K562 (cell line): ENCODE measurements around the gene C1QBP. TPM values are rescaled to one million over a fixed set of nuclear protein-coding genes. Genes with fewer than 3 reads are reported as not detected.
A peak's percentile ranks its signal among the peaks of the same experiment; 100 is the strongest.

Experiments
- BACH1 ChIP-seq: fragments of 200-800 bp; sonication (Bioruptor generic); IDR thresholded peaks from 2 replicates; pipeline ENCODE4 v1.6.1; 2016; ENCODE audit warnings: missing genetic modification characterization, missing compliant biosample characterization
- BMI1 ChIP-seq: fragments of 150-350 bp; IDR thresholded peaks from 2 replicates; pipeline ENCODE4 v1.6.1; 2014; ENCODE audit warnings: low read length
- DDX20 ChIP-seq: fragments of 450-650 bp; IDR thresholded peaks from 2 replicates; pipeline ENCODE4 v1.6.1; 2016; ENCODE audit warnings: missing genetic modification characterization, low read depth, mild to moderate bottlenecking, missing compliant biosample characterization, moderate library complexity
- EZH2 ChIP-seq: IDR thresholded peaks from 2 replicates; pipeline ENCODE4 v1.6.1; 2012; ENCODE audit warnings: low read depth, mild to moderate bottlenecking, inconsistent platforms, low read length, borderline replicate concordance
- GTF3C2 ChIP-seq: IDR thresholded peaks from 3 replicates; pipeline ENCODE4 v1.6.1; 2011; ENCODE audit warnings: borderline replicate concordance, mild to moderate bottlenecking, moderate library complexity; ENCODE audit not compliant: insufficient read length; ENCODE audit errors: extremely low read depth
- HCFC1 ChIP-seq: IDR thresholded peaks from 2 replicates; pipeline ENCODE4 v1.6.1; 2012; ENCODE audit warnings: low read depth, low read length, improper control_type of control experiment
- HEY1 ChIP-seq: fragments of 250-450 bp; sonication (Bioruptor Pico); IDR thresholded peaks from 2 replicates; pipeline ENCODE4 v1.5.0; 2020; ENCODE audit warnings: mild to moderate bottlenecking, moderate library complexity, borderline replicate concordance
- MECOM ChIP-seq: fragments of 250-450 bp; sonication (Bioruptor Pico); IDR thresholded peaks from 2 replicates; pipeline ENCODE4 v1.8.0; 2022; ENCODE audit warnings: inconsistent platforms
- MIER1 ChIP-seq: fragments of 450-650 bp; IDR thresholded peaks from 2 replicates; pipeline ENCODE4 v1.6.1; 2016; ENCODE audit warnings: antibody characterized with exemption, mild to moderate bottlenecking, low read depth
- NFXL1 ChIP-seq: fragments of 450-650 bp; formaldehyde crosslinking; IDR thresholded peaks from 2 replicates; pipeline ENCODE4 v1.4.0; 2021; ENCODE audit warnings: mild to moderate bottlenecking
- PHF21A ChIP-seq: fragments of 450-650 bp; IDR thresholded peaks from 2 replicates; pipeline ENCODE4 v1.6.1; 2017; ENCODE audit warnings: low read depth, borderline replicate concordance
- RBM25 ChIP-seq: fragments of 200-400 bp; formaldehyde crosslinking; IDR thresholded peaks from 2 replicates; pipeline ENCODE4 v1.6.1; 2018; ENCODE audit warnings: low read length, low read depth, moderate library complexity; ENCODE audit not compliant: severe bottlenecking
- SPI1 ChIP-seq: IDR thresholded peaks from 2 replicates; pipeline ENCODE4 v1.6.1; 2011; ENCODE audit warnings: low read depth, low read length, control low read depth, borderline replicate concordance
- SREBF2 ChIP-seq: sonication (generic); formaldehyde crosslinking; IDR thresholded peaks from 2 replicates; pipeline ENCODE4 v1.4.0; 2020; ENCODE audit warnings: mild to moderate bottlenecking, missing genetic modification reagents
- XRCC5 ChIP-seq: fragments of 200-400 bp; formaldehyde crosslinking; IDR thresholded peaks from 2 replicates; pipeline ENCODE4 v1.6.1; 2017; ENCODE audit warnings: low read depth, mild to moderate bottlenecking, low read length
- ZFP1 ChIP-seq: fragments of 450-650 bp; formaldehyde crosslinking; IDR thresholded peaks from 2 replicates; pipeline ENCODE4 v1.4.0; 2020; ENCODE audit warnings: mild to moderate bottlenecking, mixed read lengths
- ZSCAN29 ChIP-seq: fragments of 450-650 bp; IDR thresholded peaks from 2 replicates; pipeline ENCODE4 v1.6.1; 2017
- polyA plus RNA-seq, 8 experiments: library from polyadenylated mRNA; depleted of rRNA in 4 of 8; stranded (reverse) in 5 of 8; unstranded in 3 of 8; fragments of >200 nt; fragmentation: Nextera tagmentation in 2 of 8; fragmentation: Illumina TruSeq in 1 of 8; extraction: Ambion mirVana in 2 of 8; extraction: Trizol in 1 of 8; gene quantifications; 2 replicates each; pipeline versions ENCODE4 v1.2.1 to v1.2.3, GENCODE V29; 2011 to 2014; ENCODE audit warnings: inconsistent platforms in 1 of 8, missing spikeins in 1 of 8
- total RNA-seq, 7 experiments: library from RNA; depleted of rRNA in 6 of 7; stranded (reverse); fragments of >200 nt in 6 of 7; fragmentation: Illumina TruSeq in 2 of 7; extraction: Trizol in 2 of 7; gene quantifications; 2 replicates each; pipeline versions ENCODE4 v1.2.1 to v1.2.3, GENCODE V29; 2011 to 2021; ENCODE audit warnings: low replicate concordance in 1 of 7
- TF ChIP-seq, protein P1 (sequence below): fragments of 450-650 bp; IDR thresholded peaks from 2 replicates; pipeline ENCODE4 v1.6.1; 2018; ENCODE audit warnings: mild to moderate bottlenecking, low read depth; ENCODE audit not compliant: partially characterized antibody
- TF ChIP-seq, protein P2 (sequence below): fragments of 250-450 bp; sonication (Bioruptor Pico); IDR thresholded peaks from 2 replicates; pipeline ENCODE4 v1.5.0; 2020; ENCODE audit warnings: mild to moderate bottlenecking, borderline replicate concordance
- TF ChIP-seq, protein P3 (sequence below): fragments of 450-650 bp; IDR thresholded peaks from 2 replicates; pipeline ENCODE4 v1.7.1; 2018; ENCODE audit warnings: mild to moderate bottlenecking, low read depth; ENCODE audit not compliant: partially characterized antibody

The C1QBP gene
- total and polyA plus RNA-seq, 9 of the 15 experiments (the other 6 are each of a cell fraction or from before 2014, with no cell fraction given), result 90.7 to 665 (median 414) TPM

DNA sequence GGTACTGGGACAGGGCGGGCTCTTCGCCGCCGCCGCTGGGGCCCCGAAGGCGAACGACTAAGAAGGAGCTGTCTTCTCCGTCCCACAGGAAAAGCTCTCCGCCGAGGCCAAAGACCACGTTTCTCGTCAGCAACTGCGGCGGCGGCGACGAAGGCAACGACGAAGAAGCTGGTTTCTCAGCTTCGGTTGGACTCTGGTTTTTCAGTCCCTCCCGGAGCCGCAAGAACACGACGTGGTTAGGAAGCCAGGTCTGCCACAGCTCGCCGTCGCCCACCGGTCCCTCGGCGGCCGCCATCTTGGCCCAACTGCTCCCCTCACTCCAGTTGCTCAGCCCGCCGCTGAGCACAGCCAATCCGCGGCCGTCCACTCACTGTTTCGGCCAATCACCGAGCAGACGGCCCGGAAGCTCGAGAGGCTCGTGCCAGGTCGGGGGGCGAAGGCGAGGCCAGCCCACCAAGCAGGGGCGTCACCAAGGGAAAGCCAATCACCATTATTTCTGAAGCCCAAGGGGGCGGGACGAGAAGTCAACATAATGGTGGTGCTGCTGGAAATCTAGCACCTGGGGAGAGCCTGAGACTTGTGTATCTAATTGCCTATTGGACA is 19.5 kb downstream of the C1QBP start, which contains the start of gene NUP88 (continued):
- no peak for TF ChIP-seq HEY1
- no peak for TF ChIP-seq XRCC5
- TF ChIP-seq BACH1 (tag), result no peak
- no peak for TF ChIP-seq SPI1
- no peak for TF ChIP-seq SREBF2 (CRISPR knock-in tag)
- no peak for TF ChIP-seq PHF21A
- no peak for TF ChIP-seq DDX20 (tag)
- no peak for TF ChIP-seq GTF3C2
- TF ChIP-seq MECOM (CRISPR knock-in tag), result no peak
- TF ChIP-seq, protein P1, sequence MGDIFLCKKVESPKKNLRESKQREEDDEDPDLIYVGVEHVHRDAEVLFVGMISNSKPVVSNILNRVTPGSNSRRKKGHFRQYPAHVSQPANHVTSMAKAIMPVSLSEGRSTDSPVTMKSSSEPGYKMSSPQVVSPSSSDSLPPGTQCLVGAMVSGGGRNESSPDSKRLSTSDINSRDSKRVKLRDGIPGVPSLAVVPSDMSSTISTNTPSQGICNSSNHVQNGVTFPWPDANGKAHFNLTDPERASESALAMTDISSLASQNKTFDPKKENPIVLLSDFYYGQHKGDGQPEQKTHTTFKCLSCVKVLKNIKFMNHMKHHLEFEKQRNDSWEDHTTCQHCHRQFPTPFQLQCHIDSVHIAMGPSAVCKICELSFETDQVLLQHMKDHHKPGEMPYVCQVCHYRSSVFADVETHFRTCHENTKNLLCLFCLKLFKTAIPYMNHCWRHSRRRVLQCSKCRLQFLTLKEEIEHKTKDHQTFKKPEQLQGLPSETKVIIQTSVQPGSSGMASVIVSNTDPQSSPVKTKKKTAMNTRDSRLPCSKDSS, result no peak
- TF ChIP-seq, protein P2, sequence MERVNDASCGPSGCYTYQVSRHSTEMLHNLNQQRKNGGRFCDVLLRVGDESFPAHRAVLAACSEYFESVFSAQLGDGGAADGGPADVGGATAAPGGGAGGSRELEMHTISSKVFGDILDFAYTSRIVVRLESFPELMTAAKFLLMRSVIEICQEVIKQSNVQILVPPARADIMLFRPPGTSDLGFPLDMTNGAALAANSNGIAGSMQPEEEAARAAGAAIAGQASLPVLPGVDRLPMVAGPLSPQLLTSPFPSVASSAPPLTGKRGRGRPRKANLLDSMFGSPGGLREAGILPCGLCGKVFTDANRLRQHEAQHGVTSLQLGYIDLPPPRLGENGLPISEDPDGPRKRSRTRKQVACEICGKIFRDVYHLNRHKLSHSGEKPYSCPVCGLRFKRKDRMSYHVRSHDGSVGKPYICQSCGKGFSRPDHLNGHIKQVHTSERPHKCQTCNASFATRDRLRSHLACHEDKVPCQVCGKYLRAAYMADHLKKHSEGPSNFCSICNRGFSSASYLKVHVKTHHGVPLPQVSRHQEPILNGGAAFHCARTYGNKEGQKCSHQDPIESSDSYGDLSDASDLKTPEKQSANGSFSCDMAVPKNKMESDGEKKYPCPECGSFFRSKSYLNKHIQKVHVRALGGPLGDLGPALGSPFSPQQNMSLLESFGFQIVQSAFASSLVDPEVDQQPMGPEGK, result no peak
- TF ChIP-seq RBM25, result peak; percentile 65
- no peak for TF ChIP-seq EZH2
- TF ChIP-seq MIER1, result no peak
- TF ChIP-seq BMI1, result no peak
- TF ChIP-seq, protein P3, sequence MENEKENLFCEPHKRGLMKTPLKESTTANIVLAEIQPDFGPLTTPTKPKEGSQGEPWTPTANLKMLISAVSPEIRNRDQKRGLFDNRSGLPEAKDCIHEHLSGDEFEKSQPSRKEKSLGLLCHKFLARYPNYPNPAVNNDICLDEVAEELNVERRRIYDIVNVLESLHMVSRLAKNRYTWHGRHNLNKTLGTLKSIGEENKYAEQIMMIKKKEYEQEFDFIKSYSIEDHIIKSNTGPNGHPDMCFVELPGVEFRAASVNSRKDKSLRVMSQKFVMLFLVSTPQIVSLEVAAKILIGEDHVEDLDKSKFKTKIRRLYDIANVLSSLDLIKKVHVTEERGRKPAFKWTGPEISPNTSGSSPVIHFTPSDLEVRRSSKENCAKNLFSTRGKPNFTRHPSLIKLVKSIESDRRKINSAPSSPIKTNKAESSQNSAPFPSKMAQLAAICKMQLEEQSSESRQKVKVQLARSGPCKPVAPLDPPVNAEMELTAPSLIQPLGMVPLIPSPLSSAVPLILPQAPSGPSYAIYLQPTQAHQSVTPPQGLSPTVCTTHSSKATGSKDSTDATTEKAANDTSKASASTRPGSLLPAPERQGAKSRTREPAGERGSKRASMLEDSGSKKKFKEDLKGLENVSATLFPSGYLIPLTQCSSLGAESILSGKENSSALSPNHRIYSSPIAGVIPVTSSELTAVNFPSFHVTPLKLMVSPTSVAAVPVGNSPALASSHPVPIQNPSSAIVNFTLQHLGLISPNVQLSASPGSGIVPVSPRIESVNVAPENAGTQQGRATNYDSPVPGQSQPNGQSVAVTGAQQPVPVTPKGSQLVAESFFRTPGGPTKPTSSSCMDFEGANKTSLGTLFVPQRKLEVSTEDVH, result no peak
- TF ChIP-seq HCFC1, result no peak
- 0 out of 2 replicates have a peak, but pooled peaks have one; percentile 2 for TF ChIP-seq ZSCAN29
- no peak for TF ChIP-seq NFXL1 (CRISPR knock-in tag)
- TF ChIP-seq ZFP1, result no peak
